Measurements from ENCODE around the gene VSIR. TPM values are rescaled to one million over a fixed set of nuclear protein-coding genes. Genes with fewer than 3 reads are reported as not detected.

VSIR gene
- total and polyA plus RNA-seq, 10 of the 15 experiments (the other 5 are each of a cell fraction or from before 2014, with no cell fraction given): 0.19 to 12.5 (median 6.7) TPM

- TF ChIP-seq CEBPB (IDR thresholded peaks at IDR 0.05; ENCODE audit: borderline replicate concordance in 1 of 2, low read depth in 2 of 2, low read length in 2 of 2) (no peak), RBBP5 (conservative IDR thresholded peaks at IDR 0.05) (no peak), NR2C2 (IDR thresholded peaks at IDR 0.05; ENCODE audit: borderline replicate concordance, control insufficient read depth, insufficient read length, low read depth) (no peak)
Observed at GRCh38 chr10:71802235-71802634, 28.9 kb upstream of the VSIR start (continued).

DNA sequence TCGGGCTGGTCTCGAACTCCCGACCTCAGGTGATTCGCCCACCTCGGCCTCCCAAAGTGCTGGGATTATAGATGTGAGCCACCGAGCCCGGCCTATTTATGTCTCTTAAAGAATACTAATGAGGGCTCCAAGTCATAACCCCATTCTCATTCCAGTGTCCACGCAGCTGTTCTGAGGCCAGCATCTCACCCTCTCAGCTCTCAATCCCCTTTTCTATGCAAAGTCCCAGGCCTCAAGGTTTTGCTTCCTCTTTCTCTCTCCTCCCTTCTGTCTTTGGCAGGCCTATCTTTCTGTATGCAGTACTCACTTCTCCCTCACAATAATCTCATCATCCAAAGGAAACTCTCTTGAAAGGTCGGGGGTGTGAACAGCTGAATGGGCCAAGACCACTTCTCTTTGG, 28.0 kb upstream of the VSIR start:
- DNase-seq (ENCODE audit: low read depth, low spot score): peak; percentile 70
- TF ChIP-seq PKNOX1 (IDR thresholded peaks at IDR 0.05) (no peak), DPF2 (IDR thresholded peaks at IDR 0.05) (peak; percentile 25; the same call in 1 of the 2 replicates), WRNIP1 (IDR thresholded peaks at IDR 0.05; ENCODE audit: borderline replicate concordance, low read depth, low read length) (no peak), NFXL1 (IDR thresholded peaks at IDR 0.05; ENCODE audit: borderline replicate concordance) (no peak), TCF12 (IDR thresholded peaks at IDR 0.05; ENCODE audit: low read depth, low read length) (peak; percentile 66; the same call in 1 of the 2 replicates), IRF4 (IDR thresholded peaks at IDR 0.05; ENCODE audit: low read depth, low read length) (0 out of 2 replicates have a peak, but pooled peaks have one; percentile 27), TCF3 (IDR thresholded peaks at IDR 0.05; ENCODE audit: borderline replicate concordance, insufficient read depth, low read depth, low read length) (peak; percentile 44; the same call in 1 of the 2 replicates), SPI1 (IDR thresholded peaks at IDR 0.05; ENCODE audit: borderline replicate concordance, insufficient read depth, low read depth, low read length) (peak; percentile 58), LARP7 (IDR thresholded peaks at IDR 0.05) (no peak), YY1 (IDR thresholded peaks at IDR 0.05; ENCODE audit: low read depth, low read length) (no peak), IKZF1 (conservative IDR thresholded peaks at IDR 0.05) (peak; percentile 58; the same call in 1 of the 2 replicates), RELB (IDR thresholded peaks at IDR 0.05; ENCODE audit: low read depth) (peak; percentile 25; the same call in 1 of the 2 replicates), PAX5 (IDR thresholded peaks at IDR 0.05; ENCODE audit: borderline replicate concordance, low read depth, low read length) (peak; percentile 39; the same call in 1 of the 2 replicates)
- TF ChIP-seq, protein P1, sequence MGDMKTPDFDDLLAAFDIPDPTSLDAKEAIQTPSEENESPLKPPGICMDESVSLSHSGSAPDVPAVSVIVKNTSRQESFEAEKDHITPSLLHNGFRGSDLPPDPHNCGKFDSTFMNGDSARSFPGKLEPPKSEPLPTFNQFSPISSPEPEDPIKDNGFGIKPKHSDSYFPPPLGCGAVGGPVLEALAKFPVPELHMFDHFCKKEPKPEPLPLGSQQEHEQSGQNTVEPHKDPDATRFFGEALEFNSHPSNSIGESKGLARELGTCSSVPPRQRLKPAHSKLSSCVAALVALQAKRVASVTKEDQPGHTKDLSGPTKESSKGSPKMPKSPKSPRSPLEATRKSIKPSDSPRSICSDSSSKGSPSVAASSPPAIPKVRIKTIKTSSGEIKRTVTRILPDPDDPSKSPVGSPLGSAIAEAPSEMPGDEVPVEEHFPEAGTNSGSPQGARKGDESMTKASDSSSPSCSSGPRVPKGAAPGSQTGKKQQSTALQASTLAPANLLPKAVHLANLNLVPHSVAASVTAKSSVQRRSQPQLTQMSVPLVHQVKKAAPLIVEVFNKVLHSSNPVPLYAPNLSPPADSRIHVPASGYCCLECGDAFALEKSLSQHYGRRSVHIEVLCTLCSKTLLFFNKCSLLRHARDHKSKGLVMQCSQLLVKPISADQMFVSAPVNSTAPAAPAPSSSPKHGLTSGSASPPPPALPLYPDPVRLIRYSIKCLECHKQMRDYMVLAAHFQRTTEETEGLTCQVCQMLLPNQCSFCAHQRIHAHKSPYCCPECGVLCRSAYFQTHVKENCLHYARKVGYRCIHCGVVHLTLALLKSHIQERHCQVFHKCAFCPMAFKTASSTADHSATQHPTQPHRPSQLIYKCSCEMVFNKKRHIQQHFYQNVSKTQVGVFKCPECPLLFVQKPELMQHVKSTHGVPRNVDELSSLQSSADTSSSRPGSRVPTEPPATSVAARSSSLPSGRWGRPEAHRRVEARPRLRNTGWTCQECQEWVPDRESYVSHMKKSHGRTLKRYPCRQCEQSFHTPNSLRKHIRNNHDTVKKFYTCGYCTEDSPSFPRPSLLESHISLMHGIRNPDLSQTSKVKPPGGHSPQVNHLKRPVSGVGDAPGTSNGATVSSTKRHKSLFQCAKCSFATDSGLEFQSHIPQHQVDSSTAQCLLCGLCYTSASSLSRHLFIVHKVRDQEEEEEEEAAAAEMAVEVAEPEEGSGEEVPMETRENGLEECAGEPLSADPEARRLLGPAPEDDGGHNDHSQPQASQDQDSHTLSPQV (IDR thresholded peaks at IDR 0.05): no peak

More for the DNA sequence above, 28.0 kb upstream of the VSIR start:
- H3K27ac ChIP-seq (ENCODE audit: control insufficient read depth, insufficient read depth): 0 out of 2 replicates have a peak overlapping the region, but pooled peaks have one; percentile 12
- H3K79me2 ChIP-seq (ENCODE audit: control insufficient read depth, insufficient read depth, low read length): no peaks in the 10 kb centered on the region
- POLR2A ChIA-PET: interaction anchor here (0.8 kb wide), 1 partner anchor 15 kb away, joined by 6 read pairs; no protein-coding TSS in a partner anchor
- SMC1A ChIA-PET (ENCODE audit: uncharacterized antibody, unreplicated experiment): interaction anchor here (0.9 kb wide), 1 partner anchor 35 kb away, joined by 3 read pairs; no protein-coding TSS in a partner anchor
- no peaks in the 10 kb centered on the region for H3K9me3 ChIP-seq (replicated peaks; ENCODE audit: control insufficient read depth, insufficient read depth, low read length)
- H2AFZ ChIP-seq (ENCODE audit: control insufficient read depth, low read depth, low read length): no peak overlapping the region
- no peaks in the 10 kb centered on the region for H4K20me1 ChIP-seq (ENCODE audit: control insufficient read depth, insufficient read depth)
- RAD21 ChIA-PET (ENCODE audit: unreplicated experiment): no interaction called here
- WGBS (ENCODE audit: insufficient coverage, insufficient replicate concordance, low lambda C conversion rate, missing lambda C conversion rate): 21% methylated on average over 9 of the region's 9 CpGs
- CTCF ChIA-PET: interaction anchor here (1.3 kb wide), 3 partner anchors 27 to 95 kb away, joined by 3 to 4 read pairs (median 3); no protein-coding TSS in a partner anchor
- BruUV-seq (replicated peaks): no TSS peak
- H3K4me1 ChIP-seq (ENCODE audit: control insufficient read depth, insufficient read depth, low read length): peaks cover 14% of the 10 kb centered on the region
- intact Hi-C loops (cut with micrococcal nuclease; ENCODE audit: unreplicated experiment): no loop called here
- H3K9ac ChIP-seq (ENCODE audit: control insufficient read depth, insufficient read depth, low read length): no peak overlapping the region
- in situ Hi-C loops (cut with MboI): no loop called here
- H3K4me2 ChIP-seq (ENCODE audit: control insufficient read depth, insufficient read depth): peak overlapping the region; percentile 18; the same call in 1 of the 2 replicates
- no peak overlapping the region for H3K4me3 ChIP-seq
- ATAC-seq: peak; percentile 95
- peak; percentile 95 for FAIRE-seq
- H3K27me3 ChIP-seq (replicated peaks in 1 of 2; ENCODE audit: control insufficient read depth in 2 of 2, insufficient read depth in 2 of 2, low read length in 1 of 2): no peaks in the 10 kb centered on the region
- no peaks in the 10 kb centered on the region for H3K36me3 ChIP-seq (ENCODE audit: control insufficient read depth in 2 of 2, insufficient read depth in 2 of 2, low read length in 1 of 2)
